GM23338 (cell line): Measurements from ENCODE around the gene S100B. TPM values are rescaled to one million over a fixed set of nuclear protein-coding genes. Genes with fewer than 3 reads are reported as not detected.

Source experiments
- ATAC-seq: fragments of 200-7000 bp; cut with Tn5 transposase; 3 replicates; pipeline ENCODE4 v1.9.1; 2020
- DNase-seq: peaks from one replicate; pipeline ENCODE4 v3.0.0-alpha.2; 2015; ENCODE audit warnings: low spot score
- H2AFZ ChIP-seq: fragments of 200-600 bp; sonication (generic); 2 replicates; pipeline ENCODE4 v1.8.0; 2016; ENCODE audit warnings: antibody characterized with exemption, mild to moderate bottlenecking, moderate library complexity
- H3F3A ChIP-seq: fragments of 200-600 bp; sonication (generic); replicated peaks from 2 replicates; pipeline ENCODE4 v1.8.0; 2017; ENCODE audit warnings: antibody characterized with exemption, mixed run types, low read depth
- H3K27ac ChIP-seq: fragments of 200-600 bp; sonication (generic); 2 replicates; pipeline ENCODE4 v1.6.1; 2016; ENCODE audit warnings: low read depth
- H3K27me3 ChIP-seq: fragments of 200-600 bp; sonication (generic); 2 replicates; pipeline ENCODE4 v1.8.0; 2016; ENCODE audit warnings: mild to moderate bottlenecking, mixed run types, moderate library complexity; ENCODE audit not compliant: insufficient read depth
- H3K36me3 ChIP-seq: fragments of 200-600 bp; sonication (generic); 2 replicates; pipeline ENCODE4 v1.8.0; 2016; ENCODE audit warnings: mild to moderate bottlenecking; ENCODE audit not compliant: insufficient read depth
- H3K4me1 ChIP-seq: fragments of 200-600 bp; sonication (generic); 2 replicates; pipeline ENCODE4 v1.8.0; 2016; ENCODE audit warnings: mild to moderate bottlenecking, moderate library complexity; ENCODE audit not compliant: insufficient read depth
- H3K4me2 ChIP-seq: fragments of 200-600 bp; sonication (generic); 2 replicates; pipeline ENCODE4 v1.7.1; 2017; ENCODE audit warnings: mixed run types
- H3K4me3 ChIP-seq: fragments of 200-600 bp; sonication (generic); 2 replicates; pipeline ENCODE4 v1.6.1; 2016; ENCODE audit warnings: mixed run types
- H3K79me2 ChIP-seq: fragments of 200-600 bp; sonication (generic); replicated peaks from 2 replicates; pipeline ENCODE4 v1.8.0; 2017; ENCODE audit warnings: mild to moderate bottlenecking; ENCODE audit not compliant: insufficient read depth
- H3K9me2 ChIP-seq: fragments of 200-600 bp; sonication (generic); 2 replicates; pipeline ENCODE4 v1.8.0; 2017; ENCODE audit not compliant: insufficient read depth
- H4K20me1 ChIP-seq: fragments of 200-600 bp; sonication (generic); replicated peaks from 2 replicates; pipeline ENCODE4 v1.8.0; 2017; ENCODE audit warnings: mild to moderate bottlenecking; ENCODE audit not compliant: insufficient read depth
- H3K27ac Mint-ChIP-seq: 2 replicates; pipeline ENCODE4 v1.8.0; 2020; ENCODE audit warnings: inconsistent platforms, mild to moderate bottlenecking, moderate library complexity, mixed read lengths
- H3K27me3 Mint-ChIP-seq: 3 replicates; pipeline ENCODE4 v1.8.0; 2022; ENCODE audit warnings: low read depth, mild to moderate bottlenecking, moderate library complexity, mixed read lengths, inconsistent platforms; ENCODE audit not compliant: insufficient read depth, poor library complexity
- H3K36me3 Mint-ChIP-seq: 3 replicates; pipeline ENCODE4 v1.8.0; 2021; ENCODE audit warnings: low read depth, mild to moderate bottlenecking, inconsistent platforms, moderate library complexity, mixed read lengths
- H3K4me1 Mint-ChIP-seq: 3 replicates; pipeline ENCODE4 v1.8.0; 2020; ENCODE audit warnings: mild to moderate bottlenecking, inconsistent platforms, mixed read lengths
- H3K4me3 Mint-ChIP-seq: 3 replicates; pipeline ENCODE4 v1.8.0; 2021; ENCODE audit warnings: moderate library complexity, mild to moderate bottlenecking, inconsistent platforms, mixed read lengths
- H3K9me3 Mint-ChIP-seq: 3 replicates; pipeline ENCODE4 v1.8.0; 2020; ENCODE audit warnings: moderate library complexity, mild to moderate bottlenecking, inconsistent platforms, mixed read lengths
- CTCF ChIP-seq, 2 experiments: fragments of 200-600 bp in 1 of 2; sonication (generic) in 1 of 2; conservative IDR thresholded peaks; 2 replicates each; pipeline versions ENCODE4 v1.5.1 to v1.6.1; 2016 to 2017; ENCODE audit warnings: antibody characterized with exemption in 2 of 2, low read depth in 2 of 2, mild to moderate bottlenecking in 2 of 2, moderate library complexity in 1 of 2
- STAT1 ChIP-seq: IDR thresholded peaks from one replicate; pipeline ENCODE4 v1.6.1; 2016; ENCODE audit warnings: antibody characterized with exemption; ENCODE audit not compliant: unreplicated experiment
- ZNF114 ChIP-seq: fragments of 250-450 bp; sonication (Bioruptor Pico); IDR thresholded peaks from 2 replicates; pipeline ENCODE4 v1.5.0; 2020; ENCODE audit warnings: mild to moderate bottlenecking, moderate library complexity
- polyA plus RNA-seq: library from polyadenylated mRNA; unstranded; fragments of >200 nt; fragmentation: Nextera tagmentation; extraction: Ambion mirVana; gene quantifications from 2 replicates; pipeline ENCODE4 v1.2.1, GENCODE V29; 2016
- total RNA-seq: library from RNA; depleted of rRNA; stranded (reverse); fragments of >200 nt; shearing (Covaris generic); gene quantifications from 2 replicates; pipeline ENCODE4 v1.2.3, GENCODE V29; 2014
- TF ChIP-seq, protein P1 (sequence below): IDR thresholded peaks from 2 replicates; pipeline ENCODE4 v1.6.1; 2016; ENCODE audit warnings: antibody characterized with exemption

Gene S100B
- total and polyA plus RNA-seq, 2 experiments from 2014 or later: 0.97 to 1.5 TPM

GRCh38 chr21:46551636-46552241, 53.1 kb downstream of the S100B start:
- H3K79me2 ChIP-seq: no peaks in the 10 kb centered on the region
- no peak overlapping the region for H3K4me2 ChIP-seq
- peaks cover 6% of the 10 kb centered on the region for H3K27me3 Mint-ChIP-seq
- ATAC-seq (peak; percentile 75), DNase-seq (peak; percentile 33)
- no peaks in the 10 kb centered on the region for H3K9me2 ChIP-seq
- H3K36me3 ChIP-seq: no peaks in the 10 kb centered on the region
- H2AFZ ChIP-seq: no peak overlapping the region
- no peaks in the 10 kb centered on the region for H3F3A ChIP-seq
- H3K4me3 Mint-ChIP-seq: no peak overlapping the region
- H3K4me1 ChIP-seq: no peaks in the 10 kb centered on the region
- H3K4me3 ChIP-seq: no peak overlapping the region
- H3K27me3 ChIP-seq: no peaks in the 10 kb centered on the region
- TF ChIP-seq, protein P1, sequence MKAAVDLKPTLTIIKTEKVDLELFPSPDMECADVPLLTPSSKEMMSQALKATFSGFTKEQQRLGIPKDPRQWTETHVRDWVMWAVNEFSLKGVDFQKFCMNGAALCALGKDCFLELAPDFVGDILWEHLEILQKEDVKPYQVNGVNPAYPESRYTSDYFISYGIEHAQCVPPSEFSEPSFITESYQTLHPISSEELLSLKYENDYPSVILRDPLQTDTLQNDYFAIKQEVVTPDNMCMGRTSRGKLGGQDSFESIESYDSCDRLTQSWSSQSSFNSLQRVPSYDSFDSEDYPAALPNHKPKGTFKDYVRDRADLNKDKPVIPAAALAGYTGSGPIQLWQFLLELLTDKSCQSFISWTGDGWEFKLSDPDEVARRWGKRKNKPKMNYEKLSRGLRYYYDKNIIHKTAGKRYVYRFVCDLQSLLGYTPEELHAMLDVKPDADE: no peak
- TF ChIP-seq CTCF (conservative IDR thresholded peaks at IDR 0.05; ENCODE audit: low read depth in 2 of 2): 0 out of 4 replicates have a peak, but pooled peaks have one; percentile 9 to 16
- H3K9me3 Mint-ChIP-seq: no peaks in the 10 kb centered on the region
- H3K27ac ChIP-seq: no peak overlapping the region
- H4K20me1 ChIP-seq: no peaks in the 10 kb centered on the region
- H3K36me3 Mint-ChIP-seq: peaks cover 22% of the 10 kb centered on the region
- H3K4me1 Mint-ChIP-seq: no peaks in the 10 kb centered on the region
- H3K27ac Mint-ChIP-seq: no peak overlapping the region

- Mint-ChIP-seq H3K4me3 (no peak overlapping the region), H3K36me3 (peaks cover 18% of the 10 kb centered on the region), H3K27me3 (peaks cover 4% of the 10 kb centered on the region), H3K4me1 (no peaks in the 10 kb centered on the region), H3K9me3 (no peaks in the 10 kb centered on the region), H3K27ac (no peak overlapping the region)
- H3K4me2 ChIP-seq: no peak overlapping the region
- no peak for TF ChIP-seq CTCF (conservative IDR thresholded peaks at IDR 0.05; ENCODE audit: low read depth in 2 of 2)
- TF ChIP-seq STAT1: no peak
- TF ChIP-seq ZNF114 (CRISPR knock-in tag): no peak
- H3K79me2 ChIP-seq: no peaks in the 10 kb centered on the region
- no peak overlapping the region for H3K27ac ChIP-seq
- no peaks in the 10 kb centered on the region for H3K9me2 ChIP-seq
- H2AFZ ChIP-seq: no peak overlapping the region
- DNase-seq: no peak
- no peaks in the 10 kb centered on the region for H3K36me3 ChIP-seq
- no peaks in the 10 kb centered on the region for H3K4me1 ChIP-seq
- H4K20me1 ChIP-seq: no peaks in the 10 kb centered on the region
- no peak overlapping the region for H3K4me3 ChIP-seq
- ATAC-seq: no peak
- H3F3A ChIP-seq: no peaks in the 10 kb centered on the region
- H3K27me3 ChIP-seq: no peaks in the 10 kb centered on the region
These were observed 54.6 kb downstream of the S100B start for GRCh38 chr21:46550116-46550941.
